Measurements from ENCODE around the gene RLN3.

GRCh38 chr19:13982773-13983172, 45.2 kb upstream of the RLN3 start:
- TF ChIP-seq CTCF (IDR thresholded peaks at IDR 0.05; ENCODE audit: low read depth, low read length) (no peak), POLR2A (IDR thresholded peaks at IDR 0.05; ENCODE audit: extremely low read depth, insufficient read length) (no peak), MYC (IDR thresholded peaks at IDR 0.05; ENCODE audit: low read depth, low read length) (no peak), MAX (IDR thresholded peaks at IDR 0.05; ENCODE audit: low read depth, low read length) (no peak)

Data from NB4 (cell line).